Measurements from ENCODE around the gene FNDC11.
"Not testable (repeated sequence)": the region's sequence is repeated elsewhere in the genome, so short reads cannot be mapped to it uniquely, and the experiment has no call there.

Gene FNDC11

DNA sequence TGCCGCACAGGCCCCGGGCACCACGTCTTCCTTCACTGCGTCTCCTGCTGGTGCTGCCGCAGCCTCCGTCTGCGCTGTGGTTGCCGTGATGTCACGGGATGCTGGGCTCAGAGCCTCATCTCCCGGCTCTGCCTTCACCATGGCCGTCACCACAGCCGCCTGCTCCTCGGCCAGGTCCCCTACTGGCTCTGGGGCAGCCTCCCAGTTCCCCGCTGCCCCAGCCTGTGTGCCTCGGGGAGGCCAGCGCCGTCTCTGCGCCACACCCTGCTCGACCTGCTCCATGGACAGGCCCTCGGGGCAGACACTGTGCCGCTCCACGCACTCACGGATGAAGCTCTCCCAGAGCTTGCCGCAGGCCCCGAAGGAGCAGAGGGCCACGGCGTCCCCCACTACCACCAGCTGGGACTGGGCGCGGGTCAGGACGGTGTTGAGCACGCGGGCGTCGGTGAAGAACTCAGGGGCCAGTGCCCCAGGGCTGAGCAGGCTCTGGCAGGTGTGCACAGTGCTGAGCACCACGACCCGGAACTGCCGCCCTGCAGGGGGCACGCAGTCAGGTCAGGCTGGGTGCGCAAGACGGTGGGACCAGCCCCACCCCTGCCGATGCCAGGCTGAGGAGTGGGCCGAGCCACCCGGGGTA, 11.9 kb downstream of the FNDC11 start:
- in situ Hi-C loops (cut with MboI; ENCODE audit: low sequenced_read_pairs), result no loop called here

DNA sequence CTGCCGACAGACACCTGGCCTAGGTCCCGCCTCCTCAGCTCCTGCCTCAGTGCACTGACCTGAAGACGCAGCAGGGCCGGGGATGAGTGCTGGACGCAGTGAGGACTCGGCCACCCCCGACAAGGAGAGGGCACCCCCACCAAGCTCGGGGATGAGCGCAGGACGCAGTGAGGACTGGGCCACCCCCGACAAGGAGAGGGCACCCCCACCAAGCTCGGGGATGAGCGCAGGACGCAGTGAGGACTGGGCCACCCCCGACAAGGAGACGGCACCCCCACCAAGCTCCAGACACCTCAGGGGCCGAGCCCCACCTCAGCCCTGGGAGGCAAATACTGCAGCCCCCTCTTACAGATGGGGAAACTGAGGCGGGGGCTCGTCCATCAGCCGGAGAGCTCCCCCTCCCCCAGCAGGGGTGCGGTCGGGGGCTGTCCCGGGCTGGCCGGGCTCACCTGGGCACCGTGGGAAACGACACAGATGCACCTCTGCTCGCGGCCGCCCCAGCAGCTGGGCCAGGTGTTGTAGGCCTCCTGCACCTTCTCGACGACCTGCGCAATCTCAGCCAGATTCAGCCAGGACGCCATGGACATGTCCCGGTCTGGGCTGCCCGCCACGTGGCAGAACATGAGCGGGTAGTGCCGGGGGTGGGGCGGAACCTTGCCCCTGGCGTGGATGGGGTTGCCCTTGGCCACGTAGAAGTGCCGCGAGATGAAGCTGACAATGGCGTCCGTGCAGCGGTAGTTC, 12.6 kb downstream of the FNDC11 start:
- in situ Hi-C loops (cut with MboI; ENCODE audit: low sequenced_read_pairs), result no loop called here

DNA sequence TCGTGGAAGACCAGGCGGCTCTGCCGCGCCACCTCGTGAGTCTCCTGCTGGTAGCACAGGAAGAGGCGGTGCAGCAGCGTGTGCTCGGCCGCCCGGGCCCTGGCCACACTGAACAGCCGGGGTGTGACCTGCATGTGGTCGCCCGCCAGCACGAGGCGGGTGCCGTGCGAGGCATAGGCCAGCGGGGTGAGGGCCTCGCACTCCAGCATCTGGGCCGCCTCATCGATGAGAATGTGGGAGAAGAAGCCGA, 13.1 kb downstream of the FNDC11 start:
- in situ Hi-C loops (cut with MboI; ENCODE audit: low sequenced_read_pairs), result no loop called here

DNA sequence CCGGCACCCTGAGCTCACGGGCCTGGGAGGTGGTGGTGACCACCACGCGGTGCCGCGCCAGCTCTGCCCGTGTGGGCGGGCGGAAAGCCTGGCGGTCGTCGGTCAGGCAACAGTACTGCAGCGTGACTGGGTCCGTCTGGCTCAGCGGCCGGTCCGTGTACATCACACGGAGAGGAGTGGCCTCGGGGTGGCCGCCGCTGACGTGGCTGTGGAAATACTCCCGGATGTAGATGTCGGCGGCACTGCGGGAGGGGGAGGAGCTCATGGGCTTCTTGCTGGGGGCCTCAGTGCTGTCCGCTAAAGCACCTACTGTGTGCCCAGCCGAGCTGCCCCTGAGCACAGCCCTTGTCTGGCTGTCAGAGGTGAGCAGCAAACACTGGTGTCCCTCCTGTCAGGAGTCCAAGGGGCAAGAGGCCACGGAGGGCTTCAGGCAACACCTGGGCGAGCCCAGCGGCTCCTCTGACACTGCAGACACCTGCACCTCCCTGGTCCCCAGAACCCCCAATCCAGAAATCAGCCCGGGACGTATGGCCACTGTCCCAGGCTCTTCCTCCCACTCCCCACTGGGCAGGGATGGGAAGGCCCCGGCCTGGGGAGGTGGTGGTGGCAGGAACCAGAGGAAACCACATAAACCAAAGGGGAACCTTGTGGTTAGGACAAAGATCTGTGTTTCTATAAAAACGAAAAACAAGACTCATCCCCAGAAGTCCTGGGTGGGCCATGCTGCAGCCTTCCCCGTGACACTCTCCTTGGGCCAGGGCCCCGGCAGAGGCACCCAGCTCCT, 13.6 kb downstream of the FNDC11 start:
- in situ Hi-C loops (cut with MboI; ENCODE audit: low sequenced_read_pairs), result no loop called here

DNA sequence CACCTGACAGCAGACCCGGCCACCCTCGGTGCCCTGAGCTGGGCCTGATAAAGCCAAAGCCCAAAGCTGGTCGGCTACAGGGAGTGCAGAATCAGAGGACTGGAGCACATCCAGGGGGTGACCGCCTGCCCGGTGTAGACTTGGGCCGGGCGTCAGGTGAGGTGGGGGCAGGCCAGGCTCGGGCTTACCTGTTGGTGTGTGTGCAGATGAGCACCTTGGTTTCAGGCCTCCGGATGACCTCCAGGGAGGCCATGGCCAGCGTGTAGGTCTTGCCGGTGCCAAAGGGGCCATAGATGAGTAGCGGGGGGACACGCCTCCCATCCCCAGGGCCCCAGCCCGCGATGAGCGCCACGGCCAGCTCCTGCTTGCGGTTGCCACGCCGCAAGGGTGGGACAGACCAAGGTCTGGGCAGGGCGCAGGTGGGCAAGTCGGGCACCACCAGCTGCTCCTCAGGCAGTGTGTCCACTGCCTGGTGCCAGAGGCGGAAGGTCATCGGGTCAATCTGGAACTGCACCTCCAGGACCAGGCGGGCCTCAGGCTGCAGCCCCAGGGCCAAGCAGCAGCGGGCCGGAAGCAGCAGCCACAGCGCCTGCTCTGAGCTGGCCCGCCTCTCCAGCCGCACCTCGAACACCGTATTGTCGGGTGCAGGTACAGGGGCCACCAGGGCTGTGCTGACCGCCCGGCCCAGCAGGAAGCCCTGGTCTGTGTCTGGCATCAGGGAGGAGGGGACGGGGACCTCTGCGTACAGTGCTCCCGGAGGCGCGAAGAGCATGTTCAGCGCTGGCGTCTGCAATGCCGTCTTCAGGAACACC, 14.4 kb downstream of the FNDC11 start:
- in situ Hi-C loops (cut with MboI; ENCODE audit: low sequenced_read_pairs), result no loop called here

DNA sequence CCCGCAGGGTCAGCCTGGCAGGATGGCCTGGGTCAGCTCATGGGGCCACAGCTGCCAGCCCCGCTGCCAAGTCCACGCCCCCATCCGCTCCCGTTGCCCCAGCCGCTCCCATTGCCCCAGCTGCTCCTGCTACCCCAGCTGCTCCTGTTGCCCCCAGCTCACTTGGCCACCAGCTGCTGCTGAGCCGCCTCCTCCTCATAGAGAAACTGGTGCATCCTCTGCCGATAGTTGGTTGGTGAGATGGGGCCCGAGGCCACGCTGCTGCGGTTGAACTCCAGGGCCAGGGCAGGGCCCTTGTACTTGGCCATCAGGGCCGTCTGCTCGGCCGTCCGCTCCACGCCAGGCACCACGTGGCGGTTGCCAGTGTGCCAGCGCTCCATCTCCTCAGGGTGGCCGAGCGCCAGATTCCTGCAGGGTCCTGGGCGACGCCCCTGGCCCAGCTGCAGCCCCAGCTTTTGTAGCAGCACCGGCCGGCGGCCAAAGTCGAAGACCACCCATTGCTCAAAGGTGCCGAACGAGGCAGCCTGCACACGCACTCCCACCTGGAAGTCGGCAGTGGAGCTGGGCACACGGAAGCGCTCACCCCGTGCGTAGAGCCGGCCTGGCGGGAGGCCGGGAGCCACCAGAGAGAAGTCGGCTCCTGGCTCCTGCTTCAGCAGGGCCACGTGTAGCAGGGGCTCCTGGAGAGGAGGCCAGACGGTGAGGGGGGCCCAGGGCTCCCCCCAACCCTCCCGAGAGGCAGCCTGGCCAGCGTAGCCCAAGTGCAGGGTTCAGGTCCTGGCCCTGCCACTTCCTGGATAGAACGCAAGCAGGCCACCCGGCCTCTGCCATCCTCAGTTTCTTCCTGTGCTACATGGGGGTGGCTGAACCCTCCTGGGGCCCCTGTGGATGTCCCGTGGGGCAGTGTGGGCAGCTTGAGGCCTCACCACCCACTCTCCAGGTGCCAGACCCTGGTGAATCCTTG, 15.3 kb downstream of the FNDC11 start:
- in situ Hi-C loops (cut with MboI; ENCODE audit: low sequenced_read_pairs), result no loop called here

DNA sequence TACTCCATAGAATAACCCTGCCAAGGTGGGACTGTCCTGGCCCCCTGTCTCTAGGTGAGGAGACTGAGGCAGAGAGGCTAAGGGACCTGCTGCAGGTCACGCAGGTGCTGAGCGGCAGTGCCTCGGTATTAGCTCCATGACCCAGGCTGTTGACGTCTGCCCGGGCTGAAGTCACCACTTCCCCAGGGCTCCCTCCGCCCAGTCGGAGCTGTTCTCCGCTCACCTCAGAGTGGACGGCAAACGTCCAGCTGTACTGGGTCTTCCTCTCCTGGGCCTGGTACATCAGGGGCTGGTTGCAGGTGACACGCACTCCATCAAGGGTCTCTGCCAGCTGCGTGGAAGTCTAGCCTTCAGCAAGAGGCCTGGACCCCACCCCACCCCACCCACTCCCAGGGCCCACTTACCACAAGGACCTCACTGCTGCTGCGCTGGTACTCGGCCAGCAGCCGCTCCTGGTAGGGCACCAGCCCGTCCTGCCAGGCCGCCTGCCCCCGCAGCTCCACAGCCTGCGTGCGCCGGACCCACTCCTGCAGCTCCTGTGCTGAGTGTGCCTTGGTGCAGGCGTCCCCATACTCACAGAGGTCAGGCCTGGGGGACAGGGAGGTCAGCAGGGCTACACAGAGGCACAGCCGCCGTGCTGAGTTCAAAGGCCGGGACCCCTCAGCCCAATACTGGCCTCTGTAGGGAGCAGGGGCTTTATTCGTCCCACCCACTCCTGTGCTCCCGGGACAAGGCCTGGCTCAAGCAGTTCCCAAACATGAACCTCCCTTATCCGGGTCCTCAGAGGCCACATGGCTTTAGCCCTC, 16.5 kb downstream of the FNDC11 start:
- in situ Hi-C loops (cut with MboI; ENCODE audit: low sequenced_read_pairs), result no loop called here

DNA sequence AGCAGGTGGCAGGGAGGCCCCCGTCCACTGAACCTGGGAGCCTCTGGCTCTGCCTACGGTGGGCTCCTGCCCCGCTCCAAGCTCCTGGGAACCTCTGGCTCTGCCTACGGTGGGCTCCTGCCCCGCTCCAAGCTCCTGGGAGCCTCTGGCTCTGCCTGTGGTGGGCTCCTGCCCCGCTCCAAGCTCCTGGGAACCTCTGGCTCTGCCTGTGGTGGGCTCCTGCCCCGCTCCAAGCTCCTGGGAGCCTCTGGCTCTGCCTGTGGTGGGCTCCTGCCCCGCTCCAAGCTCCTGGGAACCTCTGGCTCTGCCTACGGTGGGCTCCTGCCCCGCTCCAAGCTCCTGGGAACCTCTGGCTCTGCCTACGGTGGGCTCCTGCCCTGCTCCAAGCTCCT, 17.1 kb downstream of the FNDC11 start:
- in situ Hi-C loops (cut with MboI; ENCODE audit: low sequenced_read_pairs), result not testable (repeated sequence)

DNA sequence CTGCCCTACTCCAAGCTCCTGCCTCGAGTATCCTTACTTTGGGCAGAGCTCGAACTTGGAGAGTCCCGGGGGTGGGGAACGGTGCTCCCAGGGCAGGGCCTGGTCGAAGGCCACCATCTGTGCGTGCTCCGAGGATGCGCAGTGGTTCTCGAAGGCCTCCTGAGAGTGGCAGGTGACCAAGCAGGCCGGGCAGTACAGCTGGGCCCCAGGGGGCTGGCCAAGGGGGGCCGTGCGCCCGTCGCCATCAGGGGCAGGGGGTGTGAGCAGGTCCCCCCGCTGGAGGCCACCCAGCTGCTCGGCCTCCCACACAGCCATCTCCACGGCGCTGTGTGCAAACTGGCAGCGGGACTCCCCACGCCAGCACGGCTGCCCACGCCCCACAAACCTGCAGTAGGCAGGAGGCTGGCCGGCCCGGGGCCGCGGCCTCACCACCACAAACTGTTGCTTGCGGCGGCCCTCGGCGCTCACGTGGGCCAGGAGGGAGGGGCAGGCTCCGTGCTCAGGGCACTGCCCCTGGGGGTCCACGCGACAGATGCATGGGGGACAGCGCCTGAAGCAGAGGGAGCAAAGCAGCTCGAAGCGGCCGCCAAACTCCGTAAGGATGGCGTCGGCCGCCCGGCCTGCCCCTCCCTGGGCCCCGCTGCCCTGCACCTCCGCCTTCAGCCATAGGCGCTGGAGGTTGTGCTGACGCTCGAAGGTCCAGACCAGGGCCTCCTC, 18.3 kb downstream of the FNDC11 start:
- in situ Hi-C loops (cut with MboI; ENCODE audit: low sequenced_read_pairs), result no loop called here

DNA sequence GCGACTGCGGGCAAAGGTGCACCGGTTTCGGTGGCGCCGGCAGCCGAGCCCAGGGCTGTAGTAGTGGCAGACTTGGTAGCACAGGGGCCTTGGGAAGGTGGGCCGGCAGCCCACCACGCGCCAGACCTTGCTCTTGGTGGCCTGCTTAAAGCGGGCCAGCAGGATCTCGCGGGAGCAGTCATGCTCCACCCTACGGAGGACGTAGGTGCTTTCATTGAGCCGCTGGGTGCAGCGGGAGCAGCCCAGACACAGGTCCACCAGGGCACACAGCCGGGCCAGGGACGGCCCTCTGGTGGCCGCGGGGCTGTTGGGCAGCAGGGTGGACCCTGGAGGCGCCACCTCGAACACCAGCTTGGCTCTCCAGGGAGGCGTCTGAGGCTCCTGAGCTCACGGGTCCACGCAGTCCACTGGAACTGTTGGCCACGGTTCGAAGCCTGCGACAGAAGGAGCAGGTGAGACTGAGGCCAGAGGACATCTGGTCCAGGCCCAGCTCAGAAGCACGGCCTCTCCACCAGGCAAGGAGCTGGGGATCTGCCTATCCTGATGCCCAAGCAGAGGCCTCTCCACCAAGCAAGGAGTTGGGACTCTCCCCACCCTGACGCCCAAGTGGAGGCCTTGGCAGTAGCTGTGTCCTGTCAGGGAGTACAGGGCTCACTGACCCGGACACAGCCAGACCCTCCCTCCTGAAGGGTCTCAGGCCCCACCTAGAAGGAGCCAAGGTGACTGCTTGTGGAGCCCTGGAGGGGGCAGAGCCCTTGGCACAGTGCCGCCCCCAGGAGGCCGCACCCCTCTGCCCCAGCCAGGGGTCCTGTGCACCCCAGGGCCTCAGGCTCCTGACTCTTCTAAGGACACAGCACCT, 19.1 kb downstream of the FNDC11 start:
- in situ Hi-C loops (cut with MboI; ENCODE audit: low sequenced_read_pairs), result no loop called here

DNA sequence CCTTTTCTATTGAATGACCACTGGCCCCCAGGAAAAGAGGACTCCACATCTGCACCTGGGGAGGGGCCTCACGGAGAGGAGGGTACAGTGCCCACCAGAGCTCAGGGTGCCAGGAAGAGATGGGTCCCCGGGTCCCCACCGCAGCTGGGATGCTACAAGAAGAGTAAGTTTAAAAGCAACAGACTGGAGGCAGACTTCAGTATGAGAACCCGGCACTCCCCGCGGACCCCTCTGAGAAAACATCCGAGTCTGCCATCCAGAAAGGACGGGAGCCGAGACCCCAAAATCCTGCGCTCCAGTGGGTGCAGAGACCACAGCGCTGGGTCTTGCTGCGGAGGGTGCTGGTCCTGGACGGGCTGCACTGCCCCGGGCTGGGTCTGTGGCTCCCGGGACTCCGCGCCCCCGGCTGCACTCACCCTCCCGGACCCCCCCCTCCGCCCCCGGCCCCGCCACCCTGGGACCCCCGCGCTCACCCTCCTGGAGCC, 19.7 kb downstream of the FNDC11 start:
- in situ Hi-C loops (cut with MboI; ENCODE audit: low sequenced_read_pairs), result no loop called here

DNA sequence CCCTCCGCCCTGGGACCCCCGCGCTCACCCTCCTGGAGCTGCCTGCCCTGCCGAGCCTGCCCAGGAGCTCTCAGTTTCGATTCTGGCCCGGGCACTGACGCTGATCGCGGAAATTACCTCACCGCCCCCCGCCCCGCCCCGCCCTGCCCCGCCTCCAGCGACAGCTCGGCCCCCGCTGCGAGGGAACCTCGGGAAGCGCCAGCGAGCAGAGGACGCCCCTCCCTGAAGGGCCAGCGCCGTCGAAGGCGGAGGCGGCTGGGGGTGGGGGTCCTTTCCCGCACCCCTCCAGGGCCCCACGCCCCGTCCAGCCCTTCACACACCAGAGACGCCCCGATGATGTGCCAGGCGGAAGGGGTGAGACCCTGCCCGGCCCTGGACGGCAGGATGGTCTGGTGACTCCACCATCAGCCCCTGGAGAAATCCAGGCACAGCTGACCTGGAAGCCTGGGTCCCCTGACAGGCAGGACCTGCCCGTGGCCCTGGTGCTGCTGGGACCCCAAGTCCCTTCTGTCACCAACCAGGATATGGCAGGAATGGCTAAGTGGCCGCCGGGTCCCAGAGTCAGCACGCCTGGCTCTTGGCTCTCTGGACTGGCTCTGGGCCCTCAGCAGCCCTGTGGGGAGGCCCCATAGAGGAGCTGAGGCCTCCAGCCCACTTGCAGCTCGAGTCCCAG, 20.3 kb downstream of the FNDC11 start, which contains the start of gene HELZ2:
HELZ2 (minus strand) TSS at position 84 of the 673 bp plus-strand sequence. CDS start 1,854 bp downstream, outside the sequence.
- in situ Hi-C loops (cut with MboI; ENCODE audit: low sequenced_read_pairs), result no loop called here

DNA sequence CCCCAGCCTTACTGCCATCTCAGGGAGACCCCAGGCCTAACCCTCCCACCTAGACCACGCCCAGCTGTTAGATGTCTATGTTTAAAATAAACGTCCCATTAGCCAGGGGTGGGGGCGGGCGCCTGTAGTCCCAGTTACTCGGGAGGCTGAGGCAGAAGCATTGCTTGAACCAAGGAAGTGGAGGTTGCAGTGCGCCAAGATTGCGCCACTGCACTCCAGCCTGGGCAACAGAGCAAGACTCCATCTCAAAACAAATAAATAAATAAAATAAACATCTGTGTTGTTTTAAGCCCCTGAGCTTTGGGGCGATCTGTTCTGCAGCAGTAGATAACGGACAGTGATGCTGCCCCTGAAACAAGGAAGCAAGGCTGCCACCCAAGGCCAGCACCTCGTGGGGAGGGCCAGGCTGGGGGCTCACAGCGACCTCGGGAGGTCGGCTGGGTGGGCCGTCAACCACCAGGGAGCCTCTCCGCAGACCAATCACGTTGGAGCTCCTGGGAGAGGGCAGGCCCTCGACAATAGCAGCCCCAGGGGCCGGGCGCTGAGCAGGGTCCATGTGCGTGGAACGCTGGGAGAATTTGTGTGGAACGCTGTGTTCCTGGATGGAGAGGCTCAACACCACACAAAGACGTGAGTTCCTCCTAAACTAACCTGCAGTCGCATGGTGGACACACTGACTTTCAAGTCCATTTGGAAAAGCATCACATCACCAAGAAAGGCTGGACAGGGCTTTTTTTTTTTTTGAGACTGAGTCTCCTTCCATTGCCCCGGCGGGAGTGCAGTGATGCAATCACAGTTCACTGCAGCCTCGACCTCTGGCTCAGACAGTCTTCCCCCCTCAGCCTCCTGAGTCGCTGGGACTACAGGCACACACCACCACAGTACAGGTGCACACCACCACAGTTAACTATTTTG, 21.1 kb downstream of the FNDC11 start:
- in situ Hi-C loops (cut with MboI; ENCODE audit: low sequenced_read_pairs), result no loop called here

DNA sequence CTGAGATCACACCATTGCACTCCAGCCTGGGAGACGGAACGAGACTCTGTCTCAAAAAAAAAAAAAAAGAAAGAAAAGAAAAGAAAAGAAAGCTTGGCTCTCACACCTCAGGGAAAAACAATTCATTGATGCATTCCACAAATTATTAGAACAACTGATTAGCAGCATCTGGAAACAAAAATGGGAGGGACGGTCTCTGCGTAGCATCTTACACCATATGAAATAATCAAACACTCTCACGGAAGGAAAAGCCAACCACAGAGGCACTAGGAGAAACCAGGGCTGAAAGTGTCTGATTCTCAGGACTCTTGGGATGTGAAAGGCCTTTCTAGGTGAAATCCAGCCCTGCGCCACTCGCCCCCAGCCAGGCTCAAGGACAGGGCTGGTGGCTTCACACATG, 22.4 kb downstream of the FNDC11 start:
- in situ Hi-C loops (cut with MboI; ENCODE audit: low sequenced_read_pairs), result no loop called here

DNA sequence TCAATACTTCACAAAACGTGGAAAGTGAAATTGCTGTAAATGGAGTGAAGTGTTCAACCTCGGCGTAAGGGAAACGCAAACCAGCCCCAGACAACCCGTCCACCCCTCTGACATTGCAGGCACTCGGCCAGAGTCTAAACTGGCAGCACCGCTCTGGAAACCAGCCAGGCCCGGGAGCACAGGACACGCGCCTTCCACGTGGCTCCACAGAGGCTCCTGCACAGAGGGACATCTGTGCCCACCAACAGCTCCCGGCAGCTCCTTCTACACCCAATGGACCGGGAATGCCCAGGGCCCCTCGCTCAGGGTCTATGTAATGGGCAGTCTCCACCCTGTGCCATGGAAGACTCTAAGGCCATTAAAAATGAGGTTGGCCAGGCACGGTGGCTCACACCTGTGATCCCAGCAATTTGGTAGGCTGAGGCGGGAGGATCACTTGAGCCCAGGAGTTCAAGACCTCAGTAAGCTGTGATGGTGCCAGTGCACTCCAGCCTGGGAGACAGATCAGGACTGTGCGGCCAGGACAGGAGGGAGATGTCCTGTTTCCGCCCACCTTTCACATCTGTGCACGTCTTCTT, 23.4 kb downstream of the FNDC11 start:
- in situ Hi-C loops (cut with MboI; ENCODE audit: low sequenced_read_pairs), result no loop called here

Data from HL-60/S4 (cell line).